ENCODE data around the gene LEMD2.
"Not testable (repeated sequence)": the region's sequence is repeated elsewhere in the genome, so short reads cannot be mapped to it uniquely, and the experiment has no call there.

The LEMD2 gene

GRCh38 chr6:33788694-33789549 lies at the start of gene LEMD2:
LEMD2 (minus strand) TSS chr6:33789130; CDS start chr6:33789116, 14 bp downstream.
- peak; percentile 90 for DNase-seq

- no peak for DNase-seq
Measured at GRCh38 chr6:33837971-33838665, 49.2 kb upstream of the LEMD2 start.

GRCh38 chr6:33836806-33837469 lies 48.0 kb upstream of the LEMD2 start:
- no peak for DNase-seq

GRCh38 chr6:33834401-33835392 lies 45.8 kb upstream of the LEMD2 start:
- DNase-seq = no peak

GRCh38 chr6:33833599-33833998 lies 44.7 kb upstream of the LEMD2 start:
- DNase-seq = no peak

- DNase-seq = not testable (repeated sequence)
Measured at GRCh38 chr6:33832831-33833230, 43.9 kb upstream of the LEMD2 start.

- not testable (repeated sequence) for DNase-seq
Measured at GRCh38 chr6:33831725-33832124, 42.8 kb upstream of the LEMD2 start.

- DNase-seq = no peak
Measured at GRCh38 chr6:33830635-33831240, 41.8 kb upstream of the LEMD2 start.

GRCh38 chr6:33828764-33829731 lies 40.1 kb upstream of the LEMD2 start:
- no peak for DNase-seq

- no peak for DNase-seq
Measured at GRCh38 chr6:33828452-33828763, 39.5 kb upstream of the LEMD2 start.

- DNase-seq = no peak
Measured at GRCh38 chr6:33827546-33828451, 38.9 kb upstream of the LEMD2 start.

- no peak for DNase-seq
Measured at GRCh38 chr6:33826537-33826936, 37.6 kb upstream of the LEMD2 start.

- DNase-seq = no peak
Measured at GRCh38 chr6:33824461-33825154, 35.7 kb upstream of the LEMD2 start.

GRCh38 chr6:33823806-33824205 lies 34.9 kb upstream of the LEMD2 start:
- DNase-seq = no peak

GRCh38 chr6:33822575-33823395 lies 33.9 kb upstream of the LEMD2 start:
- no peak for DNase-seq

- DNase-seq = peak; percentile 38
Measured at GRCh38 chr6:33820784-33821520, 32.0 kb upstream of the LEMD2 start.

- DNase-seq = no peak
Measured at GRCh38 chr6:33820243-33820642, 31.3 kb upstream of the LEMD2 start.
